ENCODE measurements around the gene COLEC12.
"Not testable (repeated sequence)": the region's sequence is repeated elsewhere in the genome, so short reads cannot be mapped to it uniquely, and the experiment has no call there.

DNA sequence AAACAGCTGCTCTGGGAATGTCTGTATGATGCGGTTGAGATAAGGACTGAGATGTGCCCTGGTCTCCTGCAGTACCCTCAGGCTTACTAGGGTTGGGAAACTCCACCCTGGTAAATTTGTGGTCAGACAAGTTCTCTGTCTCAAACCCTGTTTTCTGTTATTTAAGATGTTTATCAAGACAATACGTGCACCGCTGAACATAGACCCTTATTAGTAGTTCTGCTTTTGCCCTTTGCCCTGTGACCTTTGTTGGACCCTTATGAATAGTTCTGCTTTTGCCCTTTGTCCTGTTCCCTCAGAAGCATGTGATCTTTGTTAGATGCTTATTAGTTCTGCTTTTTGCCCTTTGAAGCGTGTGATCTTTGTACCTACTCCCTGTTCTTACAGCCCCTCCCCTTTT is 95.5 kb downstream of the COLEC12 start:
- not testable (repeated sequence) for TF ChIP-seq CTCF (IDR thresholded peaks at IDR 0.05; ENCODE audit: low read depth, low read length); EZH2phosphoT487 (IDR thresholded peaks at IDR 0.05; ENCODE audit: low read depth)

All from OCI-LY3 (cell line).